H9 (cell line): Measurements from ENCODE around the gene CYTH3. TPM values are rescaled to one million over a fixed set of nuclear protein-coding genes. Genes with fewer than 3 reads are reported as not detected.

Source experiments
- DNase-seq: peaks from one replicate; pipeline ENCODE4 v3.0.0-alpha.2; 2017
- H2AFZ ChIP-seq: one replicate; pipeline ENCODE4 v1.6.1; 2013; ENCODE audit warnings: mild to moderate bottlenecking, low read length, control low read depth, moderate library complexity
- H2AK5ac ChIP-seq: 2 replicates; pipeline ENCODE4 v1.6.1; 2013; ENCODE audit warnings: low read length, control low read depth, mixed read lengths; ENCODE audit not compliant: insufficient read length
- H2BK120ac ChIP-seq: one replicate; pipeline ENCODE4 v1.6.1; 2013; ENCODE audit warnings: low read depth, mild to moderate bottlenecking, low read length, control low read depth, inconsistent platforms; ENCODE audit not compliant: poor library complexity, severe bottlenecking
- H2BK12ac ChIP-seq: 2 replicates; pipeline ENCODE4 v1.6.1; 2013; ENCODE audit warnings: low read length, control low read depth, mixed read lengths, low read depth; ENCODE audit not compliant: insufficient read length
- H2BK15ac ChIP-seq: 2 replicates; pipeline ENCODE4 v1.6.1; 2013; ENCODE audit warnings: low read depth, low read length, control low read depth
- H2BK20ac ChIP-seq: one replicate; pipeline ENCODE4 v1.6.1; 2013; ENCODE audit warnings: low read depth, mild to moderate bottlenecking, low read length, control low read depth, inconsistent platforms; ENCODE audit not compliant: poor library complexity, severe bottlenecking
- H2BK5ac ChIP-seq: 2 replicates; pipeline ENCODE4 v1.6.1; 2013; ENCODE audit warnings: low read length, control low read depth, mixed read lengths; ENCODE audit not compliant: insufficient read length
- H3K14ac ChIP-seq: 2 replicates; pipeline ENCODE4 v1.6.1; 2013; ENCODE audit warnings: low read length, control low read depth; ENCODE audit not compliant: insufficient read depth
- H3K18ac ChIP-seq: 2 replicates; pipeline ENCODE4 v1.6.1; 2013; ENCODE audit warnings: low read depth, mild to moderate bottlenecking, mixed read lengths, low read length, control low read depth; ENCODE audit not compliant: insufficient read length
- H3K23ac ChIP-seq: 2 replicates; pipeline ENCODE4 v1.6.1; 2013; ENCODE audit warnings: low read length, control low read depth, mixed read lengths, low read depth; ENCODE audit not compliant: insufficient read length
- H3K23me2 ChIP-seq: 2 replicates; pipeline ENCODE4 v1.6.1; 2013; ENCODE audit warnings: low read depth, mild to moderate bottlenecking, mixed read lengths, low read length, control low read depth; ENCODE audit not compliant: insufficient read length, poor library complexity, severe bottlenecking
- H3K27ac ChIP-seq: 2 replicates; pipeline ENCODE4 v1.5.1; 2013; ENCODE audit warnings: low read length, control low read depth, mixed read lengths, low read depth; ENCODE audit not compliant: insufficient read length
- H3K27me3 ChIP-seq: 2 replicates; pipeline ENCODE4 v1.6.1; 2013; ENCODE audit warnings: low read length, control low read depth, inconsistent platforms; ENCODE audit not compliant: insufficient read depth
- H3K4ac ChIP-seq: 2 replicates; pipeline ENCODE4 v1.6.1; 2013; ENCODE audit warnings: low read depth, mild to moderate bottlenecking, control low read depth, inconsistent platforms, low read length, moderate library complexity
- H3K4me1 ChIP-seq: 2 replicates; pipeline ENCODE4 v1.6.1; 2013; ENCODE audit warnings: low read length, control low read depth, inconsistent platforms; ENCODE audit not compliant: insufficient read depth
- H3K4me2 ChIP-seq: 2 replicates; pipeline ENCODE4 v1.6.1; 2013; ENCODE audit warnings: low read length, control low read depth, mixed read lengths; ENCODE audit not compliant: insufficient read length, insufficient read depth
- H3K56ac ChIP-seq: 2 replicates; pipeline ENCODE4 v1.6.1; 2013; ENCODE audit warnings: low read depth, mild to moderate bottlenecking, mixed read lengths, low read length, control low read depth; ENCODE audit not compliant: insufficient read length
- H3K79me1 ChIP-seq: 2 replicates; pipeline ENCODE4 v1.6.1; 2013; ENCODE audit warnings: low read depth, mild to moderate bottlenecking, moderate library complexity, low read length, control low read depth, inconsistent platforms; ENCODE audit not compliant: insufficient read depth, poor library complexity, severe bottlenecking
- H3K79me2 ChIP-seq: 2 replicates; pipeline ENCODE4 v1.6.1; 2013; ENCODE audit warnings: low read length, control low read depth, inconsistent platforms; ENCODE audit not compliant: insufficient read depth
- H3K9ac ChIP-seq: 2 replicates; pipeline ENCODE4 v1.6.1; 2013; ENCODE audit warnings: low read length, control low read depth, mixed read lengths; ENCODE audit not compliant: insufficient read length; ENCODE audit errors: extremely low read depth
- H3K9me3 ChIP-seq: one replicate; pipeline ENCODE4 v1.6.1; 2013; ENCODE audit warnings: low read depth, low read length, inconsistent platforms; ENCODE audit not compliant: control insufficient read depth
- H3T11ph ChIP-seq: one replicate; pipeline ENCODE4 v1.6.1; 2013; ENCODE audit warnings: mild to moderate bottlenecking, low read length, control low read depth, inconsistent platforms
- H4K20me1 ChIP-seq: one replicate; pipeline ENCODE4 v1.6.1; 2013; ENCODE audit not compliant: control insufficient read depth, insufficient read length, insufficient read depth
- H4K5ac ChIP-seq: 2 replicates; pipeline ENCODE4 v1.6.1; 2013; ENCODE audit warnings: low read depth, mild to moderate bottlenecking, mixed read lengths, low read length, control low read depth; ENCODE audit not compliant: insufficient read length
- H4K8ac ChIP-seq: replicated peaks from 2 replicates; pipeline ENCODE4 v1.6.1; 2013; ENCODE audit warnings: low read length, control low read depth, mixed read lengths, low read depth; ENCODE audit not compliant: insufficient read length
- H4K91ac ChIP-seq: 2 replicates; pipeline ENCODE4 v1.6.1; 2013; ENCODE audit warnings: low read depth, mild to moderate bottlenecking, moderate library complexity, mixed read lengths, low read length, control low read depth; ENCODE audit not compliant: insufficient read length
- H3K27ac Mint-ChIP-seq, 3 experiments: 2 replicates in 2 of 3; 3 replicates in 1 of 3; pipeline ENCODE4 v1.8.0; 2020 to 2021; ENCODE audit warnings: mixed read lengths in 3 of 3, mild to moderate bottlenecking in 1 of 3, moderate library complexity in 1 of 3
- H3K27me3 Mint-ChIP-seq: 2 replicates; pipeline ENCODE4 v1.8.0; 2021; ENCODE audit warnings: low read depth, mild to moderate bottlenecking, moderate library complexity, mixed read lengths
- H3K36me3 Mint-ChIP-seq, 3 experiments: 2 replicates in 2 of 3; 3 replicates in 1 of 3; pipeline ENCODE4 v1.8.0; 2020 to 2021; ENCODE audit warnings: low read depth in 3 of 3, mixed read lengths in 3 of 3; ENCODE audit not compliant: insufficient read depth in 1 of 3
- H3K4me1 Mint-ChIP-seq, 2 experiments: 2 replicates each; pipeline ENCODE4 v1.8.0; 2020; ENCODE audit warnings: mixed read lengths in 2 of 2
- H3K4me3 Mint-ChIP-seq, 2 experiments: 2 replicates in 1 of 2; 3 replicates in 1 of 2; pipeline ENCODE4 v1.8.0; 2020 to 2021; ENCODE audit warnings: mild to moderate bottlenecking in 2 of 2, mixed read lengths in 2 of 2, moderate library complexity in 1 of 2
- H3K9me3 Mint-ChIP-seq, 2 experiments: 2 replicates in 1 of 2; 3 replicates in 1 of 2; pipeline ENCODE4 v1.8.0; 2020; ENCODE audit warnings: mild to moderate bottlenecking in 2 of 2, mixed read lengths in 2 of 2, moderate library complexity in 1 of 2
- CTCF ChIP-seq: fragments of 200-600 bp; sonication (generic); conservative IDR thresholded peaks from 3 replicates; pipeline ENCODE4 v1.8.0; 2021; ENCODE audit warnings: antibody characterized with exemption, mild to moderate bottlenecking
- whole genome bisulfite sequencing: extraction: QIAGEN DNeasy Blood & Tissue Kit; methylation state at CpG from one replicate; pipeline ENCODE4 v1.1.7; 2013; ENCODE audit warnings: missing lambda C conversion rate, low lambda C conversion rate, mixed read lengths; ENCODE audit not compliant: insufficient read length; ENCODE audit errors: extremely low coverage; 5-methylcytosine and 5-hydroxymethylcytosine counted together
- total RNA-seq: library from RNA; stranded (reverse); gene quantifications from 2 replicates; pipeline ENCODE4 v1.2.1, GENCODE V29; 2021

The CYTH3 gene
- total RNA-seq, 1 experiment from 2014 or later = 12.3 TPM

- H4K91ac ChIP-seq = no peak overlapping the region
- no peak overlapping the region for H3K27ac ChIP-seq
- no peak overlapping the region for H2BK12ac ChIP-seq
- H3K14ac ChIP-seq = no peak overlapping the region
- peaks cover 7% of the 10 kb centered on the region for H3K79me1 ChIP-seq
- no peaks in the 10 kb centered on the region for H4K20me1 ChIP-seq
- DNase-seq = no peak
- H3K18ac ChIP-seq = no peak overlapping the region
- H3T11ph ChIP-seq = no peak overlapping the region
- no peak for TF ChIP-seq CTCF
- Mint-ChIP-seq H3K27ac (no peak overlapping the region), H3K27me3 (no peaks in the 10 kb centered on the region), H3K4me3 (no peak overlapping the region), H3K4me1 (peaks cover 42 to 49% of the 10 kb centered on the region in 2 experiments), H3K36me3 (no peaks in the 10 kb centered on the region), H3K9me3 (no peaks in the 10 kb centered on the region)
- no peak overlapping the region for H2BK15ac ChIP-seq
- no peak overlapping the region for H2AFZ ChIP-seq
- no peaks in the 10 kb centered on the region; the same call in 1 of the 2 replicates for H3K79me2 ChIP-seq
- no peak overlapping the region for H3K23ac ChIP-seq
- H3K4me1 ChIP-seq = peaks cover 2% of the 10 kb centered on the region; the same call in 1 of the 2 replicates
- H4K8ac ChIP-seq = no peak overlapping the region
- H2BK20ac ChIP-seq = no peak overlapping the region
- no peak overlapping the region for H4K5ac ChIP-seq
- no peak overlapping the region for H2AK5ac ChIP-seq
- H2BK120ac ChIP-seq = no peak overlapping the region
- H2BK5ac ChIP-seq = no peak overlapping the region
- no peak overlapping the region for H3K4me2 ChIP-seq
- H3K4ac ChIP-seq = no peak overlapping the region
- no peaks in the 10 kb centered on the region for H3K9me3 ChIP-seq
- no peak overlapping the region for H3K9ac ChIP-seq
- H3K27me3 ChIP-seq = no peaks in the 10 kb centered on the region
- H3K56ac ChIP-seq = no peak overlapping the region
- H3K23me2 ChIP-seq = peaks cover 2% of the 10 kb centered on the region
- no CpG with 5 or more reads among the region's 3 CpGs for WGBS
These were observed 28.4 kb downstream of the CYTH3 start for GRCh38 chr7:6244021-6244420.
